Glutamatergic neuron (in vitro differentiated cells): ENCODE data around the gene BABAM1. TPM values are rescaled to one million over a fixed set of nuclear protein-coding genes. Genes with fewer than 3 reads are reported as not detected.

ENCODE experiments used
- DNase-seq: peaks from one replicate; pipeline ENCODE4 v3.0.0; 2022
- H3K27ac Mint-ChIP-seq: one replicate; pipeline ENCODE4 v1.8.0; 2020; ENCODE audit warnings: mild to moderate bottlenecking, mixed read lengths, inconsistent platforms; ENCODE audit not compliant: unreplicated experiment
- H3K27me3 Mint-ChIP-seq: one replicate; pipeline ENCODE4 v1.8.0; 2020; ENCODE audit warnings: mild to moderate bottlenecking, moderate library complexity, mixed read lengths, inconsistent platforms; ENCODE audit not compliant: unreplicated experiment
- H3K36me3 Mint-ChIP-seq: one replicate; pipeline ENCODE4 v1.8.0; 2020; ENCODE audit warnings: mild to moderate bottlenecking, mixed read lengths, inconsistent platforms; ENCODE audit not compliant: unreplicated experiment
- H3K4me1 Mint-ChIP-seq: one replicate; pipeline ENCODE4 v1.8.0; 2020; ENCODE audit warnings: mild to moderate bottlenecking, low read depth, mixed read lengths, inconsistent platforms; ENCODE audit not compliant: unreplicated experiment
- H3K4me3 Mint-ChIP-seq: one replicate; pipeline ENCODE4 v1.8.0; 2020; ENCODE audit warnings: mild to moderate bottlenecking, mixed read lengths, inconsistent platforms; ENCODE audit not compliant: unreplicated experiment
- H3K9me3 Mint-ChIP-seq: one replicate; pipeline ENCODE4 v1.8.0; 2020; ENCODE audit warnings: mild to moderate bottlenecking, moderate library complexity, mixed read lengths, inconsistent platforms; ENCODE audit not compliant: unreplicated experiment
- CTCF ChIP-seq: fragments of 200-600 bp; sonication (generic); IDR thresholded peaks from one replicate; pipeline ENCODE4 v1.5.0; 2021; ENCODE audit not compliant: partially characterized antibody, unreplicated experiment
- long read RNA-seq: library from polyadenylated mRNA; unstranded; transcript quantifications from one replicate; pipeline ENCODE4 v2.0.0, GENCODE V29; 2020; ENCODE audit not compliant: unreplicated experiment
- total RNA-seq: library from RNA; stranded (reverse); fragmentation: NEBNext Ultra II Directional; extraction: Animal tissue kit (Norgen Biotek cat#: 25700); gene quantifications from one replicate; pipeline ENCODE4 v1.2.1, GENCODE V29; 2021; ENCODE audit not compliant: unreplicated experiment

Gene BABAM1
- 85.7 TPM for total RNA-seq
- long read RNA-seq, transcript BABAM1-201 (9 exons, 1,472 nt) = minor isoform, 20 of 95 reads
- long read RNA-seq, transcript BABAM1-208 (9 exons, 1,470 nt) = major isoform, 46 of 95 reads
- long read RNA-seq, partial matches to known transcripts = 8 of 95 reads
- long read RNA-seq, other reads (novel, unspliced or antisense) = 17 of 95 reads

GRCh38 chr19:17266975-17267788, at the start of gene BABAM1:
TSS of gene BABAM1 (plus strand) at chr19:17267443. CDS start at chr19:17268807, 1,364 bp downstream.
- peaks cover 6% of the 10 kb centered on the region for H3K9me3 Mint-ChIP-seq
- TF ChIP-seq CTCF = no peak
- H3K4me3 Mint-ChIP-seq = peak within 1 kb of the TSS; percentile 93
- peak; percentile 91 for DNase-seq
- H3K36me3 Mint-ChIP-seq = no peaks in the 10 kb centered on the region
- H3K27me3 Mint-ChIP-seq = peaks cover 11% of the 10 kb centered on the region
- H3K4me1 Mint-ChIP-seq = peaks cover 4% of the 10 kb centered on the region
- H3K27ac Mint-ChIP-seq = peak within 1 kb of the TSS; percentile 28

- Mint-ChIP-seq H3K4me1 (peaks cover 5% of the 10 kb centered on the region), H3K36me3 (no peaks in the 10 kb centered on the region), H3K4me3 (no peak overlapping the region), H3K9me3 (peaks cover 2% of the 10 kb centered on the region), H3K27me3 (peaks cover 5% of the 10 kb centered on the region), H3K27ac (no peak overlapping the region)
- no peak for DNase-seq
- TF ChIP-seq CTCF = no peak
These were observed 48.0 kb upstream of the BABAM1 start for GRCh38 chr19:17219286-17219685.

- Mint-ChIP-seq H3K4me3 (no peak overlapping the region), H3K9me3 (no peaks in the 10 kb centered on the region), H3K36me3 (no peaks in the 10 kb centered on the region), H3K27ac (no peak overlapping the region), H3K27me3 (peaks cover 5% of the 10 kb centered on the region), H3K4me1 (no peaks in the 10 kb centered on the region)
- DNase-seq = no peak
- TF ChIP-seq CTCF = no peak
These were observed 47.0 kb upstream of the BABAM1 start for GRCh38 chr19:17220207-17220758.

GRCh38 chr19:17225053-17225452, 42.2 kb upstream of the BABAM1 start:
- H3K36me3 Mint-ChIP-seq = no peaks in the 10 kb centered on the region
- H3K9me3 Mint-ChIP-seq = peaks cover 4% of the 10 kb centered on the region
- peaks cover 2% of the 10 kb centered on the region for H3K27me3 Mint-ChIP-seq
- no peaks in the 10 kb centered on the region for H3K4me1 Mint-ChIP-seq
- DNase-seq = no peak
- no peak overlapping the region for H3K4me3 Mint-ChIP-seq
- no peak for TF ChIP-seq CTCF
- no peak overlapping the region for H3K27ac Mint-ChIP-seq
